Nephron (organoid): Measurements from ENCODE around the gene SLC12A8.

Experiments
- H3K27ac Mint-ChIP-seq, 3 experiments: 2 replicates each; pipeline ENCODE4 v1.8.0; 2020; ENCODE audit warnings: mixed read lengths in 3 of 3, mild to moderate bottlenecking in 2 of 3, moderate library complexity in 1 of 3
- H3K27me3 Mint-ChIP-seq: 2 replicates; pipeline ENCODE4 v1.8.0; 2021; ENCODE audit warnings: low read depth, mild to moderate bottlenecking, moderate library complexity, mixed read lengths
- H3K36me3 Mint-ChIP-seq: 2 replicates; pipeline ENCODE4 v1.8.0; 2020; ENCODE audit warnings: low read depth, mixed read lengths
- H3K4me1 Mint-ChIP-seq: 2 replicates; pipeline ENCODE4 v1.8.0; 2020; ENCODE audit warnings: mixed read lengths
- H3K4me3 Mint-ChIP-seq, 3 experiments: 2 replicates each; pipeline ENCODE4 v1.8.0; 2020; ENCODE audit warnings: mild to moderate bottlenecking in 3 of 3, mixed read lengths in 3 of 3, moderate library complexity in 2 of 3
- H3K9me3 Mint-ChIP-seq: 2 replicates; pipeline ENCODE4 v1.8.0; 2020; ENCODE audit warnings: mixed read lengths
- TF ChIP-seq, protein P1 (sequence below), 3 experiments: fragments of 200-600 bp; sonication (generic); IDR thresholded peaks; one replicate each; pipeline ENCODE4 v1.5.0; 2021; ENCODE audit warnings: antibody characterized with exemption in 3 of 3; ENCODE audit not compliant: unreplicated experiment in 3 of 3

SLC12A8 gene

DNA sequence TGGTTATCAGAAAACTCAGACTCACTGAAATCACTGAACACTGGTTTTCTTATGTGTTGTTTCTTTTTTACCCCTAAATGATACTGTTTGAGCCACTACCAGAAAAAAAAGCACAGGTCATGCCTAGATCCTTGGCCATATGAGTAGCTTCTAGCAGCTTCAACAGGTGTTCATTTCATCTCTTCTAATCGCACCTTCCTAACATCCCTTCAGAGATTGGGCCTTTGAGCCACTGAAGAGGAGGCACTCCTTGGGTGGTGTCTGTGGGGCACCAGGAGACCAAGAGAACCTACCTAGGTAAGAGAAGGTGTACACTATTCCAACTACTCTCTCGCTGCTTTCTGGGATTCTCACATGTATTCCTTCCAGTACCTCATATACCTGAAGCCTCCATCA is 159.2 kb downstream of the SLC12A8 start:
- Mint-ChIP-seq H3K4me3 (peak overlapping the region in 2 of 3 experiments; percentile 88 to 95), H3K36me3 (no peaks in the 10 kb centered on the region), H3K27me3 (peaks cover 10% of the 10 kb centered on the region), H3K27ac (peak overlapping the region in 2 of 3 experiments; percentile 87), H3K9me3 (no peaks in the 10 kb centered on the region), H3K4me1 (peaks cover 44% of the 10 kb centered on the region)
- TF ChIP-seq, protein P1, sequence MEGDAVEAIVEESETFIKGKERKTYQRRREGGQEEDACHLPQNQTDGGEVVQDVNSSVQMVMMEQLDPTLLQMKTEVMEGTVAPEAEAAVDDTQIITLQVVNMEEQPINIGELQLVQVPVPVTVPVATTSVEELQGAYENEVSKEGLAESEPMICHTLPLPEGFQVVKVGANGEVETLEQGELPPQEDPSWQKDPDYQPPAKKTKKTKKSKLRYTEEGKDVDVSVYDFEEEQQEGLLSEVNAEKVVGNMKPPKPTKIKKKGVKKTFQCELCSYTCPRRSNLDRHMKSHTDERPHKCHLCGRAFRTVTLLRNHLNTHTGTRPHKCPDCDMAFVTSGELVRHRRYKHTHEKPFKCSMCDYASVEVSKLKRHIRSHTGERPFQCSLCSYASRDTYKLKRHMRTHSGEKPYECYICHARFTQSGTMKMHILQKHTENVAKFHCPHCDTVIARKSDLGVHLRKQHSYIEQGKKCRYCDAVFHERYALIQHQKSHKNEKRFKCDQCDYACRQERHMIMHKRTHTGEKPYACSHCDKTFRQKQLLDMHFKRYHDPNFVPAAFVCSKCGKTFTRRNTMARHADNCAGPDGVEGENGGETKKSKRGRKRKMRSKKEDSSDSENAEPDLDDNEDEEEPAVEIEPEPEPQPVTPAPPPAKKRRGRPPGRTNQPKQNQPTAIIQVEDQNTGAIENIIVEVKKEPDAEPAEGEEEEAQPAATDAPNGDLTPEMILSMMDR (IDR thresholded peaks at IDR 0.05; ENCODE audit: unreplicated experiment in 3 of 3) = no peak

DNA sequence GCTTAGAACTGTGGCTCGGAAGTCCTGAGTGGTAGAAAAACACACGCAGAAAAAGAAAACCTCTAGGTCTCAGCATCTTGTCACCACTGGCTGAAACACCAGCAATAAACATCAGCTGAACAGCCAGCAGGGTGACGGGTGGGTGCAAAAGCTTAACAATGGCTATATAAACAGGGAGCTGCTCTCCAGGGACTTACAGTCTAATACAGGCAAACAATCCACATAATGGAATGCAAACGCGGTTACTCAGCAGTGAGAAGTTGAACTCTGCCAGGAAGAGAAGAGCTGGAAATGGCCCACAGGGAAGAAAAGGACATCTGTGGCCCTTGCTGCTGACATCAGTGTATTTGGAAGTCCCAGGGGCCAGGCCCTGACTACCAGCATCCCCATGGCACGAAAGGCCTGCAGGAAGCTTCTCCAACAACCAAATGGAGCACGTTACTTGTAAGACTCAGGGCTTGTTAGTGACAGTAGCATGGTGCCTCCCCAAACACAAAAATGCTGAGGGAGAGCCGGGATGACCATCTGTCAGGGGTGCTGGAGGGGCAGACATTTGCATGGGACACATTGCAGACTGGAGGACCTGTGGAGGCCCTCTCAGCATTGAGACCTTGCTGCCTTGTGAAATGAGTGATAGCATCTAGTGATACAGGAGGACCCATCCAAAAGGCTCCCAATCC is 159.8 kb downstream of the SLC12A8 start:
- H3K36me3 Mint-ChIP-seq = no peaks in the 10 kb centered on the region
- H3K4me3 Mint-ChIP-seq = peak overlapping the region; percentile 14 to 60 (median 28)
- peaks cover 44% of the 10 kb centered on the region for H3K4me1 Mint-ChIP-seq
- no peaks in the 10 kb centered on the region for H3K9me3 Mint-ChIP-seq
- TF ChIP-seq, protein P1 (IDR thresholded peaks at IDR 0.05; ENCODE audit: unreplicated experiment in 3 of 3) = no peak
- H3K27ac Mint-ChIP-seq = peak overlapping the region; percentile 21 to 87 (median 87)
- H3K27me3 Mint-ChIP-seq = peaks cover 10% of the 10 kb centered on the region

DNA sequence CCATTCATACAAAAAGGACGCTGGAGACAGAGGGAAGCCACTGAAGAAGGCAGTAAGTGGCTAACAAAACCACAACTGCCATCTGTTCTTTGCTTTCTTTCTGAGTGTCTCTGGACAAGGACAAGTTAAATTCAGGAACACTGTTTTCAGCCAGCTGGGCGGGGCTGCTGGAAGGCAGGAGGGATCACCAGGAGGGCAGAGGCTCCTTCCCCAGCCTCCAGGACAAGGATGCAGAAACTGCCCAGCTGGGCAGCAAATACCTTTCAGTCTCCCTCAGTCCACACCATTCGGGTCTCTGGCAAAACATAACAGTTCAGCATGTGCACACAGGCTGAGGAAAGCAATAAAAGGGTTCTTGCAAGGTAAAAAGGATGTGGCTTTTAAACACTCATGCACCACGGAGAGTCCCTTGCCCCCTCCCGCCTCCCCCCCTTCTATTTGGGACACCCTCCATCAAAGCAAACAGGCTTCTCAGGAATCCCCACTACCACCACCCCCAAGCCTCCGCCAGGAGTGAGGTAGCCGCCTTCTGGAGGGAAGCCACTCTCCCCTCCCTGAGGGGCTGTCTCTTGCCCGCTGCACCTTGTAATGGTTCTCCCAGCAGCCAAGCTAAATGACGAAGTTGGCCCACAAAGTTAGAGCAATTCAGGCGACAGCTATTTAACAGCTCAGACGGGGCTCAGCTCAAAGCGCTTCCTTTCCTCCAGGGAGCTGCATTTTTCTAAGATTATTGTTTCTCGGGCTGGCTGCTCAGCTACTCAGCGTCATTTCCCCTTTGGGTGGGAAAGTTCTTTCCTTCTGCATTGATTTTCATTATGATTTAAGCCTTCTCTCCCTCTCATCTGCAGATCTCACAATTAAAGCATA is 160.6 kb downstream of the SLC12A8 start:
- peaks cover 10% of the 10 kb centered on the region for H3K27me3 Mint-ChIP-seq
- H3K4me3 Mint-ChIP-seq = peak overlapping the region; percentile 37 to 60 (median 50)
- TF ChIP-seq, protein P1 (IDR thresholded peaks at IDR 0.05; ENCODE audit: unreplicated experiment in 3 of 3) = no peak
- peaks cover 44% of the 10 kb centered on the region for H3K4me1 Mint-ChIP-seq
- H3K27ac Mint-ChIP-seq = peak overlapping the region; percentile 21 to 87 (median 87)
- H3K9me3 Mint-ChIP-seq = no peaks in the 10 kb centered on the region
- H3K36me3 Mint-ChIP-seq = no peaks in the 10 kb centered on the region

DNA sequence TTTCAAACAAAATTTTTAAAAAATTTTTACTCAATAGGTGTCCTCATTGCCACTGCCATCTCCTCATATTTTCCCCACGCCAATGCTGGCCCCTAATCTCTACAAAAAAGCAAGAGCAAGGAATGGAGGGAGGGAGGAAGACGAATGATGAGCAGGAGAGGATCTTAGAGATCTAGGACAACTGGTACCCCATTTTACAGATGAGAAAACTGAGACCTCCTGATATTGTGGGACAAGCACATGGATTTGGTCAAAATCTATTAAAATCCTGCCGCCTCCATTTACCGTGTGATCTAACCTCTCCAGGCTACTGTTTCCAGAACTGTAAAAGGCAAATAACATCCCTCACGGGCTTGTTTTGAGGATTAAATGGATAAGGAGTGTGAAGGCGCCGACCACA is 161.3 kb downstream of the SLC12A8 start:
- peak overlapping the region in 1 of 3 experiments; percentile 42 for H3K4me3 Mint-ChIP-seq
- peaks cover 6% of the 10 kb centered on the region for H3K27me3 Mint-ChIP-seq
- TF ChIP-seq, protein P1 (IDR thresholded peaks at IDR 0.05; ENCODE audit: unreplicated experiment in 3 of 3) = no peak
- no peaks in the 10 kb centered on the region for H3K36me3 Mint-ChIP-seq
- H3K9me3 Mint-ChIP-seq = no peaks in the 10 kb centered on the region
- peaks cover 38% of the 10 kb centered on the region for H3K4me1 Mint-ChIP-seq
- peak overlapping the region in 2 of 3 experiments; percentile 87 for H3K27ac Mint-ChIP-seq

DNA sequence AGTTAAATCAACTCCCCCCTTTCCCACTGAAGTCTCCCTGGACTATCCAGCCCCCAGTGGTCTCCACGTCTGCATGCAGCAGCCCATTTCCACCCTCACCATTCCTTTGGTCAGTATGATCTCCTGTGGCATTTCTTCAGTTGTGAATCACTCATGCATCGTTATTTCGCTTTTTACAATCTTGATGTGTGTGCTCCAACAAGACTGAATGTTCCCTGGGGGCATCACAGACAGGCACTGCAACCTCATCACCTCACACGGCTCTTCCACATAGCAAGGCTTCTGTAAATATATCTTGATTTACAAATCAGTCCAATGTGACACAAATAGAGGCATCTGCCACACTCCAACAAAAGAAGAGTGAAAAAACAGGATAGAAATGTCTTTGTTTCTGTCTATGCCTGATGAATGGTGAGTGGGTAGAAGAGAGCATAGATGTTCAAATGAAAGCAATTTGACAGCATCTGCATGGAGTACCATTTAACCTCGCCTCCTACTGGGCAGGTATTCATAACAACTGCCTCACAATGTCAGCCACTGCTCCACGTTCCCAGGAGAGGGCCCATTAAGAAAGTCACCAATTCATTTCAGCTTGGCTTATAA is 162.0 kb downstream of the SLC12A8 start:
- Mint-ChIP-seq H3K27ac (no peak overlapping the region), H3K4me1 (peaks cover 38% of the 10 kb centered on the region), H3K36me3 (no peaks in the 10 kb centered on the region), H3K27me3 (peaks cover 5% of the 10 kb centered on the region), H3K4me3 (no peak overlapping the region), H3K9me3 (no peaks in the 10 kb centered on the region)
- TF ChIP-seq, protein P1 (IDR thresholded peaks at IDR 0.05; ENCODE audit: unreplicated experiment in 3 of 3) = no peak
